D721Med (cell line): Measurements from ENCODE around the gene RGS11.

Experiments
- DNase-seq: peaks from one replicate; pipeline ENCODE4 v3.0.0; 2011; ENCODE audit warnings: low spot score; ENCODE audit not compliant: insufficient read length
- FAIRE-seq: peaks from 2 replicates; lab custom pipeline; 2011; peaks lifted over from hg19 to GRCh38; lab: Jason Lieb, UNC
- CTCF ChIP-seq: IDR thresholded peaks from 2 replicates; pipeline ENCODE4 v1.5.1; 2012; ENCODE audit warnings: mild to moderate bottlenecking, control low read depth; ENCODE audit not compliant: insufficient read depth; ENCODE audit errors: missing control alignments

The RGS11 gene

GRCh38 chr16:306911-307370 is 31.2 kb upstream of the RGS11 start:
- FAIRE-seq (no peak), DNase-seq (no peak)
- no peak for TF ChIP-seq CTCF

DNA sequence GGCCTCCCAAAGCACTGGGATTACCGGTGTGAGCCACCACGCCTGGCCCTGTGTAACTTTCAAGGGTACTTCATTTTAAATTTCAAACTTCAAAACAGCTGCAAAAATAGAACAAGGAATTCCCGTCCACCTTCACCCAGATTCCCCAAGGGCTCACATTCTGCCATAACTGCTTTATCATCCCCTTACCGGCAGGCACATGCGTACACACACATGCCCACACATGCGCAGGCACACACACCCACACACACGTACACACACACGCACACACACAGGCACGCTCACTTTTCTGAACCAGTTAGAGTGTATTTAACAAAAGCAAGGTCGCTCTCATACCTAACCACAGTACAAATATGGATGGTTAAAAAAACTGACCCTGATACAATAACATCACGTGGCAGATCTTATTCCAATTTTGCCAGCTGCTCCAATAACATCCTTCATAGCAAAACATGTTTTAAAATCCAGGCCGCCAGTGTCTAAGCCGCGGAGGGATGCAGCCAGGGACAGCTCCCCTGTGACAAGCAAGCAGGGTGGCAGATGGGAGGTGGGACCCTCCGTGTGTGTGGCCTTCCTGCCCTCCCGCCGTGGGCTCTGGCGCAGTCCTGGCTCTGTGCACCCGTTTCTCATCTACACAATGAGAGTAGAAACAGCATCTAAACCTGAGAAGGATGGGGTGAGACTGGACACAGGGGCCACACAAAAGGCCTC is 30.3 kb upstream of the RGS11 start:
- DNase-seq (no peak), FAIRE-seq (no peak)
- no peak for TF ChIP-seq CTCF

GRCh38 chr16:303760-304505 is 28.2 kb upstream of the RGS11 start:
- no peak for DNase-seq
- TF ChIP-seq CTCF: peak; percentile 1
- no peak for FAIRE-seq

DNA sequence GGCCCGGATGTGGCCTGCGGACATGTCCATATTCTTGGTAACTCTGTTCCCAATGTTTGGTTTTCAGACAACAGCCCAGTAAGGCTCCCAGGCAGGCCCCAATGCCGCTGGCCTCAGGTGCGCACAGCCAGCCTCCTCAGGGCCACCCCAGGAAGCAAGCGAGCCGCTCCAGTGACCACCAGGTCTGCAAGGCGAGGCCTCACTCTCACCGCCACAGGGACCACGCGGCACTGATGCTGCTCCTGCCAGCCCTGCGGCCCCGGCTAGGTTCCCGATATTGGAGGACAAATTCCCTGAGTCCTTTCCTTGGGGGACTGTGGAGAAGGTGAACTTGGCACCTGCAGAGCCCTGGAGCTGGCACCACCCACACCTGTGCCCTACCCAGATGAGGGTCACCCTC is 26.2 kb upstream of the RGS11 start:
- TF ChIP-seq CTCF: no peak
- FAIRE-seq (no peak), DNase-seq (no peak)

GRCh38 chr16:301235-301634 is 25.5 kb upstream of the RGS11 start:
- FAIRE-seq: no peak
- TF ChIP-seq CTCF: no peak
- DNase-seq: no peak

DNA sequence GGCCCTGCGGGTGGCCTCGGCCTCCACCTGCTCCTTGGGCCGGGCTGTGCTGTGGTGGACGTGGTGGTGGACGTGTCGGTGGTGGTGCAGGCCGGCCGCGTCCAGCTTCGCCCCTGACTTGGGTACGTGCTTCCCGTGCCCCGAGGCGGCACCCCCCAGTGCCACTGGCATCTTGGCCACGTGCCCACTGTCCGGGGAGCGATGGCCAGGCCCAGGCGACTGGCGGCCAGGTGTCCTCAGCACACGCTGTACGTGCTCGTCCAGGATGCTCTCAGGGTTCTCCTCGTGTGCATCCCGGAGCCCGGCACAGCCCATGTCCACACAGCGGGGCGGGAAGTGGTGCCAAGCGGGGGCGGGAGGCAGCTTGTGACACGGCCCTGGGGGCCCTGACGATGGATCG is 22.1 kb upstream of the RGS11 start:
- FAIRE-seq (no peak), DNase-seq (no peak)
- TF ChIP-seq CTCF: no peak
